ENCODE results near the gene SUN1. TPM values are rescaled to one million over a fixed set of nuclear protein-coding genes. Genes with fewer than 3 reads are reported as not detected.

SUN1 gene
- total and polyA plus RNA-seq, 2 donors (not counting 3 experiments of a cell fraction or from before 2014, with no cell fraction given): 158 to 410 TPM

GRCh38 chr7:855686-856369 is 23.6 kb downstream of the SUN1 start:
- dilution Hi-C loops (cut with MboI; ENCODE audit: extremely low pct_ligation_motif_present, low sequenced_read_pairs): no loop called here
- H3K4me2 ChIP-seq (ENCODE audit: insufficient read depth, low read length): no peak overlapping the region
- POLR2A ChIA-PET: no interaction called here
- CTCF ChIA-PET: no interaction called here
- no peak overlapping the region for H3K4me3 ChIP-seq (replicated peaks in 1 of 3; ENCODE audit: insufficient read depth in 1 of 3, low read depth in 1 of 3, low read length in 3 of 3)
- no peaks in the 10 kb centered on the region for H4K20me1 ChIP-seq (replicated peaks; ENCODE audit: control insufficient read depth, extremely low read depth, insufficient read depth, low read length)
- intact Hi-C loops (cut with micrococcal nuclease): no loop called here
- no peaks in the 10 kb centered on the region for H3K9me1 ChIP-seq (replicated peaks; ENCODE audit: control insufficient read depth, extremely low read depth, insufficient read depth, low read length)
- H3K9me3 ChIP-seq (replicated peaks; ENCODE audit: control insufficient read depth, insufficient read depth, low read length): no peaks in the 10 kb centered on the region
- DNase-seq (ENCODE audit: low read depth, low spot score) (no peak), FAIRE-seq (no peak)
- TF ChIP-seq POLR2A (IDR thresholded peaks at IDR 0.05; ENCODE audit: low read depth, low read length) (no peak), MYC (IDR thresholded peaks at IDR 0.05; ENCODE audit: low read depth, low read length) (no peak), POLR2AphosphoS5 (IDR thresholded peaks at IDR 0.05; ENCODE audit: insufficient read depth, low read depth, low read length) (no peak), GATA2 (IDR thresholded peaks at IDR 0.05; ENCODE audit: insufficient read depth, insufficient read length, low read depth, low read length) (no peak), MAX (IDR thresholded peaks at IDR 0.05; ENCODE audit: insufficient read depth, insufficient read length) (no peak), EZH2 (IDR thresholded peaks at IDR 0.05; ENCODE audit: borderline replicate concordance, low read depth, low read length, severe bottlenecking) (no peak), JUN (IDR thresholded peaks at IDR 0.05; ENCODE audit: borderline replicate concordance, insufficient read depth, insufficient read length, low read depth) (no peak), CTCF (IDR thresholded peaks at IDR 0.05; ENCODE audit: extremely low read depth in 1 of 2, insufficient read depth in 1 of 2, low read depth in 1 of 2, low read length in 2 of 2) (no peak), FOS (IDR thresholded peaks at IDR 0.05; ENCODE audit: borderline replicate concordance, insufficient read depth, low read length) (no peak)
- no peaks in the 10 kb centered on the region for H3K79me2 ChIP-seq (ENCODE audit: control insufficient read depth, insufficient read depth, low read length)
- H2AFZ ChIP-seq (ENCODE audit: low read depth, low read length): no peak overlapping the region
- no TSS peak for BruUV-seq (replicated peaks)
- H3K27ac ChIP-seq (ENCODE audit: insufficient read depth, low read depth, low read length): no peak overlapping the region
- no peaks in the 10 kb centered on the region for H3K4me1 ChIP-seq (ENCODE audit: control insufficient read depth, extremely low read depth, insufficient read depth, low read length)
- peaks cover 7 to 57% of the 10 kb centered on the region in 2 experiments for H3K36me3 ChIP-seq (ENCODE audit: control insufficient read depth in 2 of 2, extremely low read depth in 1 of 2, insufficient read depth in 2 of 2, low read length in 2 of 2)
- H3K27me3 ChIP-seq (ENCODE audit: control insufficient read depth in 2 of 2, insufficient read depth in 2 of 2, low read length in 2 of 2): no peaks in the 10 kb centered on the region
- no peak overlapping the region for H3K9ac ChIP-seq (replicated peaks; ENCODE audit: extremely low read depth, insufficient read depth, low read length)

Data from endothelial cell of umbilical vein (primary cell).